Activated CD4-positive, alpha-beta T cell treated with anti-CD3 and anti-CD28 coated beads, Interleukin-2, amount 10 ng/mL, durations not matched to agents 7 days and 5 days (primary cell): ENCODE measurements around the gene SNX27. TPM values are rescaled to one million over a fixed set of nuclear protein-coding genes. Genes with fewer than 3 reads are reported as not detected.

Source experiments
- CTCF ChIA-PET: fragments of 350-600 bp; sonication (Branson Sonifier 250); formaldehyde crosslinking; loops from one replicate; lab custom pipeline; 2021; ENCODE audit warnings: antibody characterized with exemption; lab: Charles Lee
- POLR2A ChIA-PET: fragments of 350-600 bp; sonication (Branson Sonifier 250); formaldehyde crosslinking; loops from one replicate; lab custom pipeline; 2021; ENCODE audit warnings: antibody characterized with exemption; lab: Charles Lee
- DNase-seq: peaks from one replicate; pipeline ENCODE4 v3.0.0-alpha.2; 2020
- H3K27ac Mint-ChIP-seq: one replicate; pipeline ENCODE4 v1.8.0; 2021; ENCODE audit warnings: mild to moderate bottlenecking, moderate library complexity, mixed read lengths
- H3K27me3 Mint-ChIP-seq: one replicate; pipeline ENCODE4 v1.8.0; 2021; ENCODE audit warnings: mixed read lengths
- H3K36me3 Mint-ChIP-seq: one replicate; pipeline ENCODE4 v1.8.0; 2021; ENCODE audit warnings: low read depth, mixed read lengths
- H3K4me1 Mint-ChIP-seq: one replicate; pipeline ENCODE4 v1.8.0; 2021; ENCODE audit warnings: mixed read lengths
- H3K4me3 Mint-ChIP-seq: one replicate; pipeline ENCODE4 v1.8.0; 2021; ENCODE audit warnings: mild to moderate bottlenecking, moderate library complexity, mixed read lengths
- H3K9me3 Mint-ChIP-seq: one replicate; pipeline ENCODE4 v1.8.0; 2021; ENCODE audit warnings: mixed read lengths
- total RNA-seq, 2 experiments: library from RNA; stranded (reverse); gene quantifications; one replicate each; pipeline ENCODE4 v1.2.3, GENCODE V29; 2021

The SNX27 gene
- total RNA-seq, result 10 to 100 TPM; 24.5 to 25.1 TPM

- Mint-ChIP-seq H3K27me3 (peaks cover 8% of the 10 kb centered on the region), H3K27ac (peak within 1 kb of the TSS; percentile 91), H3K36me3 (peaks cover 2% of the 10 kb centered on the region), H3K4me3 (peak within 1 kb of the TSS; percentile 95), H3K9me3 (no peaks in the 10 kb centered on the region), H3K4me1 (peaks cover 37% of the 10 kb centered on the region)
- CTCF ChIA-PET, result no interaction called here
- POLR2A ChIA-PET, result no interaction called here
- peak; percentile 93 for DNase-seq
Observed at GRCh38 chr1:151611832-151612500, at the start of gene SNX27. Gene SNX27 (plus strand): TSS chr1:151612050. CDS start chr1:151612202, 152 bp downstream.

GRCh38 chr1:151562661-151563060, 49.2 kb upstream of the SNX27 start:
- POLR2A ChIA-PET, result no interaction called here
- H3K36me3 Mint-ChIP-seq, result no peaks in the 10 kb centered on the region
- no peaks in the 10 kb centered on the region for H3K9me3 Mint-ChIP-seq

GRCh38 chr1:151563376-151563775, 48.5 kb upstream of the SNX27 start:
- no peak overlapping the region for H3K4me3 Mint-ChIP-seq
- ChIA-PET POLR2A (no interaction called here), CTCF (interaction anchor here (1.7 kb wide), 1 partner anchor 18 kb away, joined by 6 read pairs; no protein-coding TSS in a partner anchor)
- no peaks in the 10 kb centered on the region for H3K27me3 Mint-ChIP-seq
- peaks cover 5% of the 10 kb centered on the region for H3K4me1 Mint-ChIP-seq
- no peaks in the 10 kb centered on the region for H3K9me3 Mint-ChIP-seq
- DNase-seq, result no peak
- no peak overlapping the region for H3K27ac Mint-ChIP-seq
- H3K36me3 Mint-ChIP-seq, result no peaks in the 10 kb centered on the region

More at GRCh38 chr1:151562661-151563060, 49.2 kb upstream of the SNX27 start:
- Mint-ChIP-seq H3K4me1 (peaks cover 3% of the 10 kb centered on the region), H3K27ac (no peak overlapping the region), H3K27me3 (no peaks in the 10 kb centered on the region), H3K4me3 (no peak overlapping the region)
- DNase-seq, result no peak
- CTCF ChIA-PET, result interaction anchor here (1.2 kb wide), 1 partner anchor 16 kb away, joined by 3 read pairs; no protein-coding TSS in a partner anchor

GRCh38 chr1:151565502-151566189, 46.2 kb upstream of the SNX27 start:
- Mint-ChIP-seq H3K9me3 (no peaks in the 10 kb centered on the region), H3K36me3 (no peaks in the 10 kb centered on the region), H3K27me3 (no peaks in the 10 kb centered on the region), H3K27ac (no peak overlapping the region), H3K4me3 (no peak overlapping the region), H3K4me1 (peaks cover 4% of the 10 kb centered on the region)
- DNase-seq, result no peak
- ChIA-PET CTCF (interaction anchor here (0.8 kb wide), 1 partner anchor 18 kb away, joined by 3 read pairs; no protein-coding TSS in a partner anchor), POLR2A (interaction anchor here (0.9 kb wide), 1 partner anchor 14 kb away, joined by 3 read pairs; no protein-coding TSS in a partner anchor)

- Mint-ChIP-seq H3K36me3 (no peaks in the 10 kb centered on the region), H3K4me3 (no peak overlapping the region), H3K4me1 (peaks cover 4% of the 10 kb centered on the region), H3K27me3 (no peaks in the 10 kb centered on the region), H3K9me3 (no peaks in the 10 kb centered on the region), H3K27ac (peak overlapping the region; percentile 54)
- ChIA-PET CTCF (interaction anchor here (0.9 kb wide), 1 partner anchor 11 kb away, joined by 5 read pairs; no protein-coding TSS in a partner anchor), POLR2A (no interaction called here)
- no peak for DNase-seq
Observed at GRCh38 chr1:151568626-151569088, 43.2 kb upstream of the SNX27 start.

- ChIA-PET POLR2A (no interaction called here), CTCF (no interaction called here)
- no peak overlapping the region for H3K27ac Mint-ChIP-seq
- no peaks in the 10 kb centered on the region for H3K27me3 Mint-ChIP-seq
- peaks cover 14% of the 10 kb centered on the region for H3K4me1 Mint-ChIP-seq
- H3K9me3 Mint-ChIP-seq, result no peaks in the 10 kb centered on the region
- DNase-seq, result no peak
- no peak overlapping the region for H3K4me3 Mint-ChIP-seq
- H3K36me3 Mint-ChIP-seq, result no peaks in the 10 kb centered on the region
Observed at GRCh38 chr1:151570819-151571218, 41.0 kb upstream of the SNX27 start.

GRCh38 chr1:151574575-151575529, 37.0 kb upstream of the SNX27 start:
- POLR2A ChIA-PET, result no interaction called here
- no peaks in the 10 kb centered on the region for H3K9me3 Mint-ChIP-seq
- peak; percentile 12 for DNase-seq
- H3K27ac Mint-ChIP-seq, result no peak overlapping the region
- CTCF ChIA-PET, result interaction anchor here (0.8 kb wide), 1 partner anchor 19 kb away, joined by 3 read pairs; no protein-coding TSS in a partner anchor
- H3K4me3 Mint-ChIP-seq, result no peak overlapping the region
- no peaks in the 10 kb centered on the region for H3K36me3 Mint-ChIP-seq
- no peaks in the 10 kb centered on the region for H3K27me3 Mint-ChIP-seq
- peaks cover 11% of the 10 kb centered on the region for H3K4me1 Mint-ChIP-seq

- Mint-ChIP-seq H3K36me3 (no peaks in the 10 kb centered on the region), H3K9me3 (no peaks in the 10 kb centered on the region), H3K4me3 (no peak overlapping the region), H3K27me3 (no peaks in the 10 kb centered on the region), H3K4me1 (peaks cover 11% of the 10 kb centered on the region), H3K27ac (no peak overlapping the region)
- POLR2A ChIA-PET, result no interaction called here
- CTCF ChIA-PET, result interaction anchor here (0.9 kb wide), 1 partner anchor 13 kb away, joined by 4 read pairs; no protein-coding TSS in a partner anchor
- no peak for DNase-seq
Observed at GRCh38 chr1:151577173-151577572, 34.7 kb upstream of the SNX27 start.

- no peaks in the 10 kb centered on the region for H3K27me3 Mint-ChIP-seq
- ChIA-PET POLR2A (interaction anchor here (0.9 kb wide), 1 partner anchor 14 kb away, joined by 3 read pairs; no protein-coding TSS in a partner anchor), CTCF (interaction anchor here (0.6 to 1.7 kb wide), 7 partner anchors 10 to 258 kb away, joined by 3 to 5 read pairs (median 3); no protein-coding TSS in a partner anchor)
- H3K4me1 Mint-ChIP-seq, result peaks cover 11% of the 10 kb centered on the region
- no peaks in the 10 kb centered on the region for H3K36me3 Mint-ChIP-seq
- H3K9me3 Mint-ChIP-seq, result no peaks in the 10 kb centered on the region
- no peak overlapping the region for H3K27ac Mint-ChIP-seq
- no peak for DNase-seq
- H3K4me3 Mint-ChIP-seq, result no peak overlapping the region
Observed at GRCh38 chr1:151578941-151579340, 32.9 kb upstream of the SNX27 start.

- no peaks in the 10 kb centered on the region for H3K9me3 Mint-ChIP-seq
- H3K27me3 Mint-ChIP-seq, result no peaks in the 10 kb centered on the region
- peaks cover 8% of the 10 kb centered on the region for H3K4me1 Mint-ChIP-seq
- DNase-seq, result no peak
- ChIA-PET POLR2A (interaction anchor here (0.9 kb wide), 1 partner anchor 14 kb away, joined by 3 read pairs; no protein-coding TSS in a partner anchor), CTCF (interaction anchor here (0.6 to 1.7 kb wide), 7 partner anchors 10 to 43 kb away, joined by 3 to 6 read pairs (median 3); no protein-coding TSS in a partner anchor)
- no peaks in the 10 kb centered on the region for H3K36me3 Mint-ChIP-seq
- H3K27ac Mint-ChIP-seq, result no peak overlapping the region
- H3K4me3 Mint-ChIP-seq, result no peak overlapping the region
Observed at GRCh38 chr1:151579436-151580225, 32.2 kb upstream of the SNX27 start.

- ChIA-PET POLR2A (no interaction called here), CTCF (interaction anchor here (0.6 to 2.0 kb wide), 2 partner anchors 17 to 27 kb away, joined by 3 to 6 read pairs; no protein-coding TSS in a partner anchor)
- H3K9me3 Mint-ChIP-seq, result no peaks in the 10 kb centered on the region
Observed at GRCh38 chr1:151581451-151581850, 30.4 kb upstream of the SNX27 start.

More at GRCh38 chr1:151581451-151581850, 30.4 kb upstream of the SNX27 start:
- Mint-ChIP-seq H3K36me3 (no peaks in the 10 kb centered on the region), H3K4me1 (no peaks in the 10 kb centered on the region), H3K27me3 (no peaks in the 10 kb centered on the region), H3K4me3 (no peak overlapping the region), H3K27ac (no peak overlapping the region)
- no peak for DNase-seq
